K562 treated with DMSO at 1 percent for 48 hours (cell line): Measurements from ENCODE around the gene GRWD1. TPM values are rescaled to one million over a fixed set of nuclear protein-coding genes. Genes with fewer than 3 reads are reported as not detected.

Experiments
- total RNA-seq: library from RNA; unstranded; fragments of 300-600 nt; gene quantifications from 2 replicates; pipeline ENCODE4 v1.2.3, GENCODE V29; 2022; ENCODE audit warnings: low replicate concordance; ENCODE audit errors: extremely low read depth

GRWD1 gene
- total RNA-seq = not detected in 2 replicates

DNA sequence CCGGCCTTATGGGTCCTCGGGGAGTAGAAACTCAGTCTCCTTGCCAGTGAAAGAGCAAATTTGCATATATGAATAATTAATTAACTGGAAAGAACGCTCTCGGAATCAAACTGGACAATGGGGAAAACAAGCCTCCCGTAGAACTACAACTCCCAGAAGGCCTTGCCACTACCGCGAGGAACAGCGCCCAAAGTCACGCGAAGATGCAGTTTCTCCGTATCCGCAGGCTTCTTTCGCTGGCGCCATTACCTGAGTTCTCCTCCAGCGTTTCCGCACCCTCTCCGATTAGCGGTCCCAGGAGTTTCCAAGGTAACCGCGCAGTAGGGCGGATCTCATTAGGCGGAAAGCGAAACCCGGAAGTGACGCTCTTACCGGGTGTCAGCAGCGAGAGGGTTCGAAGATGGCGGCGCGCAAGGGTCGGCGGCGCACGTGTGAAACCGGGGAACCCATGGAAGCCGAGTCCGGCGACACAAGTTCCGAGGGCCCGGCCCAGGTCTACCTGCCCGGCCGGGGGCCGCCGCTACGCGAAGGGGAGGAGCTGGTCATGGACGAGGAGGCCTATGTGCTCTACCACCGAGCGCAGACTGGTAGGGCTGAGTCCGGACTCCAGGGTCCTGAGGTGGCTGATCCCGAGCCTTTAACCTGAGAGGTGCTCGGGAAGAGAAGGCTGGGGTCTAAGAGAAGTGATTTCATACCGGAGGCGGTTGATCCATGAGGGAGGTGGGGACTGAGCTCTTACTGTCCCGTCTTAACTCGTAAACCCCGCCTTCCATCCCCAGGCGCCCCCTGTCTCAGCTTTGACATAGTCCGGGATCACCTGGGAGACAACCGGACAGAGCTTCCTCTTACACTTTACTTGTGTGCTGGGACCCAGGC, at the start of gene GRWD1:
Gene GRWD1, plus strand, starts transcription at position 378 of the 876 bp plus-strand sequence. Its CDS starts 23 bp downstream, at position 401.

DNA sequence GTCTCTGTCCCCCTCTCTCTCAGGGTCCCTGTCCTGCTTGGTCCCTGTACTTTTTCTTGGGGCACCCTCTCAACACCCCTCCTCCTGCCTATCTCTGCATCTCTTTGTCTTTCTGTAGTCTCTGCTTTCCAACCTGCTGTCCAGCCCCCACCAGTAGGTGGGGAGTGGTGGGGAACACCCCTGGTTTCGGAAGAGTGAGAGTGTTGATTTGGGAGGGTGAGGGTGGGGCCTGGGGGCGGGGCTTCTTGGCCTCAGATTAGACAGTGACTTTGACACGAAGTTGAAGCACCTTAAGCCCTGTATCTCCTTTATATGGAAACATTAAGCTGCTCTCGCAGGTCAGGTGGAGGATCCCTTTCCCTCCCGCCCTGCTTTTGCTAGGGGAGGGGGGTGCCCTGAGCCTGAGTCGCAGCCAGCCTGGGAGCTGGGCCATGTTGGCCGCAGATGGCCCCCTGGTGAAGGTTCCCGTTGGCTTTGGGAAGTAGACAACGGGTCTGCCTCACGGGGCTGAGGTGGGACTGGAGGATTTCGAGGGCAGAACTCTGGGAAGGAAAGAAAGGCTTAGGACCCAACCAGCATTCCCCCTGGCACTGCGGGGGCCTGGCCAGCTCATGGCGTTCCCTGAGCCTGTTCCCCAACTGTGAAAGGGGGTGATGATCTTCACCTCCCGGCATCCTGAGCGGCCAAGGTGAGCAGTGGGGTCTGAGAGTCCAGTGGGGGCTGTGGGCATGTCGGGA, 9.6 kb downstream of the GRWD1 start, which contains the start of gene KCNJ14:
Gene KCNJ14, plus strand, starts transcription at position 404 of the 737 bp plus-strand sequence. CDS start 6,151 bp downstream, outside the sequence.

DNA sequence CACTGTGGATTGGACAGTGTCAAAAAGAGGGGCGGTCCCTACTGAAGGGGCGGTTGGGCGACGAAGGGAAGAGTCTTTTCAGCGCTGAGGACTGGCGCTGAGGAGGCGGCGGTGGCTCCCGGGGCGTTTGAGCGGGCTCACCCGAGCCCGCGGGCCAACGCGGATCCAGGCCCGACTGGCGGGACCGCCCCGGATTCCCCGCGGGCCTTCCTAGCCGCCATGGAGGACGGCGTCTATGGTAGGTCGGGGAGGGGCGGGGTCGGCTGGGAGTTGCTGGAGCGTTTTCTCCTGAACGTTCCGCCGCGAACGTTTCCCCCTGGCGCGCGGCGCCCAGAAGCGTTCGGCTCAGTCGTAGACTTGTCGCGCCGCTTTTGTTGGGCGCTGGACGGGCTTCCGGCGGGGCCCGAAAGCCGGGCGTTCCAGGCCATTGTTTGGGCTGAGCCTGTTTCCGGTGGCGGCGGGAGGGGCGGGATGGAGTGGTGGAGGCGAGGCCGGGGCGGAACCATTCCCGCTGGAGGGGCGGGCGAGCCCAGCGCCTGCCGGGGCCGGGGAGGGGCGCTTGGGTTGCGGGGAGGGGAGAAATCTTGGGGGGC, 23.6 kb downstream of the GRWD1 start, which contains the start of gene CYTH2:
Gene CYTH2, plus strand, starts transcription at position 81 of the 593 bp plus-strand sequence. Its CDS starts 139 bp downstream, at position 220.

Other genes starting within 250 kb of the GRWD1 start
- gene CARD8, start 190.1 kb upstream of the GRWD1 start, total RNA-seq = not detected in 2 replicates
- not detected in 2 replicates for gene ZNF114, start 175.9 kb upstream of the GRWD1 start, total RNA-seq
- not detected in 2 replicates for gene EMP3, start 120.4 kb upstream of the GRWD1 start, total RNA-seq
- gene TMEM143, start 82.0 kb upstream of the GRWD1 start, total RNA-seq = not detected in 2 replicates
- not detected in 2 replicates for gene SYNGR4, start 81.6 kb upstream of the GRWD1 start, total RNA-seq
- not detected in 2 replicates for gene KDELR1, start 54.4 kb upstream of the GRWD1 start, total RNA-seq
- not detected in 2 replicates for gene GRIN2D, start 52.3 kb upstream of the GRWD1 start, total RNA-seq
- not detected in 2 replicates for gene KCNJ14, start 9.6 kb downstream of the GRWD1 start, total RNA-seq
- gene CYTH2, start 23.4 kb downstream of the GRWD1 start, total RNA-seq = 369 TPM in 1 of 2 replicates, not detected in the other
- not detected in 2 replicates for gene LMTK3, start 65.9 kb downstream of the GRWD1 start, total RNA-seq
- gene SULT2B1, start 106.2 kb downstream of the GRWD1 start, total RNA-seq = not detected in 2 replicates
- gene SPACA4, start 160.8 kb downstream of the GRWD1 start, total RNA-seq = not detected in 2 replicates
- gene FAM83E, start 169.1 kb downstream of the GRWD1 start, total RNA-seq = not detected in 2 replicates
- gene RPL18, start 173.2 kb downstream of the GRWD1 start, total RNA-seq = 1,825 and 4,740 TPM in 2 replicates
- gene SPHK2, start 173.5 kb downstream of the GRWD1 start, total RNA-seq = not detected in 2 replicates
- not detected in 2 replicates for gene DBP, start 191.4 kb downstream of the GRWD1 start, total RNA-seq
- gene CA11, start 200.2 kb downstream of the GRWD1 start, total RNA-seq = not detected in 2 replicates
- not detected in 2 replicates for gene NTN5, start 227.0 kb downstream of the GRWD1 start, total RNA-seq
- not detected in 2 replicates for gene FUT2, start 250.0 kb downstream of the GRWD1 start, total RNA-seq